ENCODE data around the gene ITGA3.

DNA sequence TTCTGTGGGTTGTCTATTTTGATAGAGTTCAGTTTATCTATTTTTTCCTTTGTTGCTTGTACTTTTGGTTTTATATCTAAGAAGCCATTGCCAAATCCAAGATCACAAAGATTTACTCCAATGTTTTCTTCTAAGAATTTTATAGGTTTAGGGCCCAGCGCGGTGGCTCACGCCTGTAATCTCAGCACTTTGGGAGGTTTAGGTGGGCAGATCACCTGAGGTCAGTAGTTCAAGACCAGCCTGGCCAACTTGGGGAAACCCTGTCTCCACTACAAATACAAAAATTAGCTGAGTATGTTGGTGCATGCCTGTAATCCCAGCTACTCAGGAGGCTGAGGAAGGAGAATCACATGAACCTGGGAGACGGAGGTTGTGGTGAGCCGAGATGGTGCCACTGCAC, 13.7 kb upstream of the ITGA3 start:
- TF ChIP-seq POLR2AphosphoS5 (IDR thresholded peaks at IDR 0.05) (no peak), POLR2A (IDR thresholded peaks at IDR 0.05) (no peak)

Measured in spleen (tissue), 3 donors.